Activated CD8-positive, alpha-beta memory T cell treated with anti-CD3 and anti-CD28 coated beads, Interleukin-2, amount 50 U/mL, for 4 hours (primary cell): ENCODE data around the gene NR2F1.
A peak's percentile ranks its signal among the peaks of the same experiment; 100 is the strongest.

Experiments used
- DNase-seq: peaks from one replicate; pipeline ENCODE4 v3.0.0-alpha.2; 2020

The NR2F1 gene

GRCh38 chr5:93604644-93605515, 21.9 kb downstream of the NR2F1 start:
- no peak for DNase-seq

- no peak for DNase-seq
Observed at GRCh38 chr5:93606382-93606752, 23.3 kb downstream of the NR2F1 start.

GRCh38 chr5:93607367-93608258, 24.6 kb downstream of the NR2F1 start:
- no peak for DNase-seq

- no peak for DNase-seq
Observed at GRCh38 chr5:93608855-93609254, 25.8 kb downstream of the NR2F1 start.

- DNase-seq = no peak
Observed at GRCh38 chr5:93609762-93610161, 26.7 kb downstream of the NR2F1 start.

- DNase-seq = no peak
Observed at GRCh38 chr5:93610581-93611272, 27.7 kb downstream of the NR2F1 start.

GRCh38 chr5:93611273-93611975, 28.4 kb downstream of the NR2F1 start:
- no peak for DNase-seq

GRCh38 chr5:93611976-93612854, 29.2 kb downstream of the NR2F1 start:
- no peak for DNase-seq

- DNase-seq = no peak
Observed at GRCh38 chr5:93612855-93613243, 29.8 kb downstream of the NR2F1 start.

GRCh38 chr5:93616538-93617174, 33.6 kb downstream of the NR2F1 start:
- no peak for DNase-seq

- peak; percentile 50 for DNase-seq
Observed at GRCh38 chr5:93620487-93621326, 37.7 kb downstream of the NR2F1 start.

GRCh38 chr5:93621327-93621798, 38.3 kb downstream of the NR2F1 start:
- no peak for DNase-seq

- DNase-seq = no peak
Observed at GRCh38 chr5:93622240-93622885, 39.3 kb downstream of the NR2F1 start.

GRCh38 chr5:93623153-93623552, 40.1 kb downstream of the NR2F1 start:
- no peak for DNase-seq

GRCh38 chr5:93626801-93627200, 43.8 kb downstream of the NR2F1 start:
- no peak for DNase-seq

GRCh38 chr5:93632327-93632726, 49.3 kb downstream of the NR2F1 start:
- no peak for DNase-seq

GRCh38 chr5:93635991-93636390, 53.0 kb downstream of the NR2F1 start:
- DNase-seq = no peak

- no peak for DNase-seq
Observed at GRCh38 chr5:93636837-93637236, 53.8 kb downstream of the NR2F1 start.

- no peak for DNase-seq
Observed at GRCh38 chr5:93637697-93638096, 54.7 kb downstream of the NR2F1 start.
